Peyer's patch (tissue), 4 donors: ENCODE data around the gene CPT1C.

Experiments
- CTCF ChIP-seq, 6 experiments: fragments of 450-650 bp in 4 of 6; fragments of 200-600 bp in 2 of 6; sonication (generic) in 1 of 6; IDR thresholded peaks; one replicate each; pipeline ENCODE4 v1.5.1; 2017 to 2019; ENCODE audit warnings: antibody characterized with exemption in 6 of 6, mild to moderate bottlenecking in 3 of 6, moderate library complexity in 1 of 6
- POLR2A ChIP-seq, 2 donors: fragments of 450-650 bp; IDR thresholded peaks; one replicate each; pipeline ENCODE4 v1.5.1; 2017; ENCODE audit warnings: antibody characterized with exemption in 2 of 2, mild to moderate bottlenecking in 2 of 2, moderate library complexity in 2 of 2

DNA sequence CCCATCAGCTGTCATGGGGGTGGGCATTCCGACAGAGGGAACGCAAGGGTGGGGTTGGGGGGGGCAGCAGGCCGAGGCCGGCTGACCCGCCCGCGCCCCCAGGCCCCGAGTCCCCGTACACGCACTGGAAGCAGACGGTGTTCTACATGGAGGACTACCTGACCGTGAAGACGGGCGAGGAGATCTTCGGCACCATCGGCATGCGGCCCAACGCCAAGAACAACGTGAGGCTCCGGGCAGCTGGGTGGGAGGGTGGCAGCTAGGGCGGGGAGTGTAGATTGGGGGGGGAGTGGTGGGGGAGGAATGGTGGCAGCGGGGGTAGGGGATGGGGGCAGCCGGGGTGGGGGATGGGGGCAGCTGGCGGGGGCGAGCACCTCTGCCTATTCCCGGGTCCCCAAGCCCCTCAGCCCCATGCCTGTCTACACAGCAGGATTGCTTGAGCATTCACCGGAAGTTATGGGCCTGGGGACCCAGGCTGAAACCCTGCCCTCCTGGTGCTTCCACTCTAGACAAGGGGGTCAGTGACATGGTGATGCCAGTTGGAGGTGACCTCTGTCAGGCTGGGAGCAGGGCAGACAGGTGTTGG is 4.3 kb upstream of the CPT1C start:
- TF ChIP-seq CTCF (IDR thresholded peaks at IDR 0.05) (no peak), POLR2A (IDR thresholded peaks at IDR 0.05) (no peak)
